Measurements from ENCODE around the gene UGT8.

DNA sequence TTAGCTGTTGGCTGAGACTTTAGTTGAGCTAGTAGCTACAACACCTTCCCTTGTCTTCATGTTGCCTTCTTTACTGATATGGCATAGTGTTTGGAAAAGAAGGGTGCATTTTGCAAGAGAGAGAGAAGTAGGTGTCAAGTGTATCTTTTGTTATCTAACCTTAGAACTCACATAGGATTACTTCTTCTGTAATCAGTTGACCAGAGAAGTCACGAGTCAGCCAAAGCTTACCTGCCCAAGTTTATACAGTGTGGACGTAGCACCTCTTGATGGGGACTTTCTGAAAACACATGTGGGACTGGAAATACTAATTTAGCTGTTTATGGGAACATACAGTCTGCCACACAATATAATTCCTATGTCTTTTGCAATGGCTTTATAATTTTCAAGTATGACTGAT is 56.0 kb downstream of the UGT8 start:
- TF ChIP-seq ESRRG (CRISPR knock-in tag; IDR thresholded peaks at IDR 0.05) (no peak), ARNTL (CRISPR knock-in tag; IDR thresholded peaks at IDR 0.05; ENCODE audit: borderline replicate concordance, low read depth) (no peak), PPARA (CRISPR knock-in tag; IDR thresholded peaks at IDR 0.05; ENCODE audit: borderline replicate concordance) (no peak), ZC3H10 (CRISPR knock-in tag; IDR thresholded peaks at IDR 0.05) (no peak), ISL1 (CRISPR knock-in tag; IDR thresholded peaks at IDR 0.05) (no peak)
- TF ChIP-seq, protein P1, sequence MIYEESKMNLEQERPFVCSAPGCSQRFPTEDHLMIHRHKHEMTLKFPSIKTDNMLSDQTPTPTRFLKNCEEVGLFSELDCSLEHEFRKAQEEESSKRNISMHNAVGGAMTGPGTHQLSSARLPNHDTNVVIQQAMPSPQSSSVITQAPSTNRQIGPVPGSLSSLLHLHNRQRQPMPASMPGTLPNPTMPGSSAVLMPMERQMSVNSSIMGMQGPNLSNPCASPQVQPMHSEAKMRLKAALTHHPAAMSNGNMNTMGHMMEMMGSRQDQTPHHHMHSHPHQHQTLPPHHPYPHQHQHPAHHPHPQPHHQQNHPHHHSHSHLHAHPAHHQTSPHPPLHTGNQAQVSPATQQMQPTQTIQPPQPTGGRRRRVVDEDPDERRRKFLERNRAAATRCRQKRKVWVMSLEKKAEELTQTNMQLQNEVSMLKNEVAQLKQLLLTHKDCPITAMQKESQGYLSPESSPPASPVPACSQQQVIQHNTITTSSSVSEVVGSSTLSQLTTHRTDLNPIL (CRISPR knock-in tag; IDR thresholded peaks at IDR 0.05; ENCODE audit: low read depth) = no peak

Measured in SK-N-SH treated with all-trans-retinoic acid at 6 μM for 48 hours (cell line).